Measurements from ENCODE around the gene RBM43. TPM values are rescaled to one million over a fixed set of nuclear protein-coding genes. Genes with fewer than 3 reads are reported as not detected.

The RBM43 gene
- total and polyA plus RNA-seq, 12 donors = 5.0 to 38.7 (median 12.1) TPM

DNA sequence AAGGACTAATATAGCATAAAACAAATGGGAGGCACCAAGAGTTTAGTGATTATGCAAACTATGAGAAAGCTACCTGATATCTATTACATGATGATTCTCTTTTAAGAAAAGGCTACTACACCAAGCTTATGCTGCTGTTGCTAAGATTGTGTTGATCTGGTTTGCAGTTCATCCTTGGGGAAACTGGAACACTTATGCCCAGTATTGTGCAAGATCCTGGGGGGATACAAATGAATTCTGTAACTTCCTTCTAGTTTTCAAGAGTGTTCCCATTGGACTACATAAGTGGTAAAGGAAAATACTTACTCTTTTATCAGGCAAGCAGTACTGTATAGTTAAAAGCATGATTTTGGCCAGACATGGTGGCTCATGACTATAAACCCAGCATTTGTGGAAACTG is 30.9 kb upstream of the RBM43 start:
- no peaks in the 10 kb centered on the region for H3K27me3 ChIP-seq
- H3K4me3 ChIP-seq = no peak overlapping the region
- H3K27ac ChIP-seq = no peak overlapping the region
- TF ChIP-seq POLR2A (IDR thresholded peaks at IDR 0.05) = no peak
- TF ChIP-seq, protein P1, sequence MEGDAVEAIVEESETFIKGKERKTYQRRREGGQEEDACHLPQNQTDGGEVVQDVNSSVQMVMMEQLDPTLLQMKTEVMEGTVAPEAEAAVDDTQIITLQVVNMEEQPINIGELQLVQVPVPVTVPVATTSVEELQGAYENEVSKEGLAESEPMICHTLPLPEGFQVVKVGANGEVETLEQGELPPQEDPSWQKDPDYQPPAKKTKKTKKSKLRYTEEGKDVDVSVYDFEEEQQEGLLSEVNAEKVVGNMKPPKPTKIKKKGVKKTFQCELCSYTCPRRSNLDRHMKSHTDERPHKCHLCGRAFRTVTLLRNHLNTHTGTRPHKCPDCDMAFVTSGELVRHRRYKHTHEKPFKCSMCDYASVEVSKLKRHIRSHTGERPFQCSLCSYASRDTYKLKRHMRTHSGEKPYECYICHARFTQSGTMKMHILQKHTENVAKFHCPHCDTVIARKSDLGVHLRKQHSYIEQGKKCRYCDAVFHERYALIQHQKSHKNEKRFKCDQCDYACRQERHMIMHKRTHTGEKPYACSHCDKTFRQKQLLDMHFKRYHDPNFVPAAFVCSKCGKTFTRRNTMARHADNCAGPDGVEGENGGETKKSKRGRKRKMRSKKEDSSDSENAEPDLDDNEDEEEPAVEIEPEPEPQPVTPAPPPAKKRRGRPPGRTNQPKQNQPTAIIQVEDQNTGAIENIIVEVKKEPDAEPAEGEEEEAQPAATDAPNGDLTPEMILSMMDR (IDR thresholded peaks at IDR 0.05) = no peak
- no peaks in the 10 kb centered on the region for H3K9me3 ChIP-seq (replicated peaks in 1 of 3)
- no peaks in the 10 kb centered on the region for H3K36me3 ChIP-seq (replicated peaks in 1 of 2)
- DNase-seq = no peak
- intact Hi-C loops (cut with DNase I) = loop anchor here in 1 of 2 donors (10.0 kb wide), 1 partner anchor 112 kb away; the partner anchor contains the start of gene RIF1
- H3K4me1 ChIP-seq (replicated peaks in 1 of 2) = peaks cover 4 to 18% of the 10 kb centered on the region in 2 donors

DNA sequence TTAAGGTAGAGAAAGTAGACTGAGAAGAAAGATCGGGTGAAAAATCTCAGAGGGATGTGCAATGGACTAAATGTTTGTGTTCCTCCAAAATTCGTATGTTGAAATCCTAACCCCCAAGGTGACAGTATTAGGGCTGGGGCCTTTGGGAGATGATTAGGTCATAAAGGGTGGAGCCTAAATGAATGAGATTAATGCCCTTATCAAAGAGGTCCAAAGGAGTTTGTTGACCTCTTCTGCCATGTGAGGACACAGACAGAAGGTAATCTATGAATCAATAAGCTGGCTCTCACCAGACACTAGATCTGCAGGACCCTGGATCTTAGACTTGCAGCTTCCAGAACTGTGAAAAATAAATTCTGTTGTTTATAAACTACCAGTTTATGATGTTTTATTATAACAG is 30.5 kb upstream of the RBM43 start:
- Histone ChIP-seq H3K4me1 (replicated peaks in 1 of 2) (peaks cover 4 to 22% of the 10 kb centered on the region in 2 donors), H3K27me3 (no peaks in the 10 kb centered on the region), H3K9me3 (replicated peaks in 1 of 3) (no peaks in the 10 kb centered on the region), H3K27ac (no peak overlapping the region), H3K36me3 (replicated peaks in 1 of 2) (no peaks in the 10 kb centered on the region), H3K4me3 (no peak overlapping the region)
- WGBS, 4 donors = 68 to 76% (median 72%) methylated on average over 2 of the region's 2 CpGs
- intact Hi-C loops (cut with DNase I) = loop anchor here in 1 of 2 donors (10.0 kb wide), 1 partner anchor 113 kb away; the partner anchor contains the start of gene RIF1
- TF ChIP-seq, protein P1 (IDR thresholded peaks at IDR 0.05) = no peak
- TF ChIP-seq POLR2A (IDR thresholded peaks at IDR 0.05) = no peak
- DNase-seq = no peak

DNA sequence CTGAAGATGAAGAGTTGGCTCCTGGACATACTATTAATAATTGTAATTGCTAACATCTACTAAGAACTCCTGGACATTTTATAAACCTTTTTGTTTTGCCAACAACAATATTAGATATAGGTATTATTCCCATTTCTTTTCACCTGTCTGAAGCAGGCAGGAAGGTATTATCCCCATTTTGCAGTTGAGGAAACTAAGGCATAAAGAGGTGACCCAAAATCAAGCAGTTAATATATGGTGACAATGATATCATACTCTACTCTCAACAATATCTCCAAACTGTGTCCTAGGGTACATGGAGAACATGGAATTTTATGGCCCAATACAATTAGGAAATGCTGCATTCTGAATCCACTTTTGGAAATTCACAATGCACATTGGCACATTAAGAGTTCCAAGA is 29.6 kb upstream of the RBM43 start:
- Histone ChIP-seq H3K4me3 (no peak overlapping the region), H3K4me1 (replicated peaks in 1 of 2) (peaks cover 4 to 32% of the 10 kb centered on the region in 2 donors), H3K27ac (no peak overlapping the region), H3K36me3 (replicated peaks in 1 of 2) (no peaks in the 10 kb centered on the region), H3K27me3 (no peaks in the 10 kb centered on the region), H3K9me3 (replicated peaks in 1 of 3) (no peaks in the 10 kb centered on the region)
- intact Hi-C loops (cut with DNase I) = loop anchor here in 1 of 2 donors (10.0 kb wide), 1 partner anchor 114 kb away; the partner anchor contains the start of gene RIF1
- TF ChIP-seq, protein P1 (IDR thresholded peaks at IDR 0.05) = no peak
- no peak for TF ChIP-seq POLR2A (IDR thresholded peaks at IDR 0.05)
- no peak for DNase-seq

DNA sequence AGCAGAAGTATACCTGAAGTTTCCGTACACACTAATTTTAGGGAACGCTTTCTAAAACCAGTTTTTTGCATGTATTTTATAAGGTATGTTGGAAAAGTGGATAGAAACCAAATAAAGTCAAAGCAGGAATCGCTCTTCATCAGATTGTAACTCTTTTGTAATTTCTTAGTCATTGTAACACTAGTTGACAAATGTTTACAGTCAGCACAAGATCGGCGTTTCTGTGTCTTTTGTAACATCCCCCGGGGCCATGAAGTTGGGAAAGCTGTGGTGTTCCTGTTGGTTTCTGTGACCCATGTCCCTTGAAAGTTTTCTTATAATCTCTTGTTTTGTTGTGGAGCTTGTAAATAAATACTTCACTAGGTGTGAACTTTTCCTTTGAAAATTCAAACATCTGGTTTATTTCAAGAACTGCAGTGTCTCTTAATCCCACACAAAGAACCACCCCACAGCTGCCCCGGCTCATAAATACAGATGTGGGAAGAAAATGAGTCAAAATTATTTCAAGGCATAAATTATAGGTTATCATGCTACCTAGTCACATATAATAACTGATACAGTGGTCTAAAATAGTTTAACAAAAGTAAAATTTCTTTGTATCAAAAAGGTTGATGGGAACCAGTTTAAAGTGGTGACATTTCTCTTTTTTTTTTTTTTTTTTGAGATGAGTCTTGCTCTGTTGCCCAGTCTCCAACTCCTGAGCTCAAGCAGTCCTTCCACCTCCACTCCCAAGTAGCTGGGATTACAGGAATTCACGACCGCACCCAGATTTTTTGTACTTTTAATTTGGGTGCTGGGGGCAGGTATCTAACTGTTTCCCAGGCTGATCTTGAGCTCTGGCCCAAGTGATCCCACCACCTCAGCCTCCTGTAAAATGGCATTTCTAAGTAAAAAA is 28.6 kb upstream of the RBM43 start:
- peak overlapping the region; percentile 93 to 99 (median 94) for H3K27ac ChIP-seq
- no peak for TF ChIP-seq POLR2A (IDR thresholded peaks at IDR 0.05)
- TF ChIP-seq, protein P1 (IDR thresholded peaks at IDR 0.05) = no peak
- peak; percentile 21 to 67 (median 51) for DNase-seq
- H3K9me3 ChIP-seq (replicated peaks in 1 of 3) = no peaks in the 10 kb centered on the region
- peaks cover 4 to 36% of the 10 kb centered on the region in 2 donors for H3K4me1 ChIP-seq (replicated peaks in 1 of 2)
- no peaks in the 10 kb centered on the region for H3K27me3 ChIP-seq
- H3K36me3 ChIP-seq (replicated peaks in 1 of 2) = no peaks in the 10 kb centered on the region
- 17 to 21% (median 19%) methylated on average over 9 of the region's 9 CpGs for WGBS, 4 donors
- intact Hi-C loops (cut with DNase I) = loop anchor here (10.0 kb wide), 2 partner anchors 115 to 125 kb away; partner anchors contain the start of gene RIF1 (in 1 of the 2)
- H3K4me3 ChIP-seq = peak overlapping the region; percentile 43 to 94 (median 54)

Measured in adrenal gland (tissue), 12 donors.